ENCODE results near the gene CD55. TPM values are rescaled to one million over a fixed set of nuclear protein-coding genes. Genes with fewer than 3 reads are reported as not detected.
"Not testable (repeated sequence)": the region's sequence is repeated elsewhere in the genome, so short reads cannot be mapped to it uniquely, and the experiment has no call there.

CD55 gene
- total RNA-seq, 2 experiments from 2014 or later = 82.1 to 85.5 TPM

- H3K27me3 Mint-ChIP-seq (ENCODE audit: low read depth) = peaks cover 2% of the 10 kb centered on the region
- ChIA-PET POLR2A (no interaction called here), CTCF (no interaction called here)
- no peak overlapping the region for H3K4me3 Mint-ChIP-seq
- H3K36me3 Mint-ChIP-seq (ENCODE audit: low read depth) = peaks cover 13% of the 10 kb centered on the region
- no peak overlapping the region for H3K27ac Mint-ChIP-seq
- no peak for ATAC-seq
- DNase-seq = no peak
- H3K4me1 Mint-ChIP-seq (ENCODE audit: low read depth) = peaks cover 17% of the 10 kb centered on the region
- H3K9me3 Mint-ChIP-seq (ENCODE audit: insufficient read depth) = no peaks in the 10 kb centered on the region
These were observed 3.3 kb upstream of the CD55 start for GRCh38 chr1:207318072-207318619.

GRCh38 chr1:207319199-207319598, 2.3 kb upstream of the CD55 start:
- no peaks in the 10 kb centered on the region for H3K9me3 Mint-ChIP-seq (ENCODE audit: insufficient read depth)
- H3K4me3 Mint-ChIP-seq = no peak overlapping the region
- ChIA-PET POLR2A (no interaction called here), CTCF (interaction anchor here (5.9 kb wide), 1 partner anchor 86 kb away, joined by 43 read pairs; no protein-coding TSS in a partner anchor)
- DNase-seq = no peak
- H3K36me3 Mint-ChIP-seq (ENCODE audit: low read depth) = peaks cover 24% of the 10 kb centered on the region
- peaks cover 27% of the 10 kb centered on the region for H3K4me1 Mint-ChIP-seq (ENCODE audit: low read depth)
- peaks cover 2% of the 10 kb centered on the region for H3K27me3 Mint-ChIP-seq (ENCODE audit: low read depth)
- no peak for ATAC-seq
- no peak overlapping the region for H3K27ac Mint-ChIP-seq

- CTCF ChIA-PET = interaction anchor here (0.6 to 5.9 kb wide), 4 partner anchors 15 to 85 kb away, joined by 3 to 43 read pairs (median 3); no protein-coding TSS in a partner anchor
- Mint-ChIP-seq H3K36me3 (ENCODE audit: low read depth) (peaks cover 31% of the 10 kb centered on the region), H3K27ac (peak overlapping the region; percentile 84), H3K4me3 (peak overlapping the region; percentile 64), H3K4me1 (ENCODE audit: low read depth) (peaks cover 28% of the 10 kb centered on the region)
- not testable (repeated sequence) for H3K27me3 Mint-ChIP-seq (ENCODE audit: low read depth); ATAC-seq; DNase-seq; H3K9me3 Mint-ChIP-seq (ENCODE audit: insufficient read depth)
- POLR2A ChIA-PET = interaction anchor here (0.7 to 7.0 kb wide), 3 partner anchors 15 to 85 kb away, joined by 3 to 169 read pairs (median 19); no protein-coding TSS in a partner anchor
These were observed 1.4 kb upstream of the CD55 start for GRCh38 chr1:207320105-207320504.

- Mint-ChIP-seq H3K27ac (peak overlapping the region; percentile 99), H3K36me3 (ENCODE audit: low read depth) (peaks cover 48% of the 10 kb centered on the region), H3K4me1 (ENCODE audit: low read depth) (peaks cover 31% of the 10 kb centered on the region), H3K9me3 (ENCODE audit: insufficient read depth) (no peaks in the 10 kb centered on the region), H3K27me3 (ENCODE audit: low read depth) (no peaks in the 10 kb centered on the region), H3K4me3 (peak overlapping the region; percentile 92)
- ChIA-PET CTCF (interaction anchor here (0.6 to 5.9 kb wide), 15 partner anchors 10 to 766 kb away, joined by 3 to 46 read pairs (median 3); partner anchors contain the start of gene C4BPB), POLR2A (interaction anchor here (0.7 to 7.0 kb wide), 32 partner anchors 8 to 502 kb away, joined by 3 to 169 read pairs (median 5); partner anchors contain the start of genes C4BPB and FCMR)
- ATAC-seq = no peak
- no peak for DNase-seq
These were observed 540 bp downstream of the CD55 start for GRCh38 chr1:207321790-207322645.

GRCh38 chr1:207323425-207324225, 2.1 kb downstream of the CD55 start:
- ChIA-PET POLR2A (interaction anchor here (2.5 to 7.0 kb wide), 2 partner anchors 11 to 43 kb away, joined by 9 to 169 read pairs; no protein-coding TSS in a partner anchor), CTCF (interaction anchor here (2.2 to 5.9 kb wide), 3 partner anchors 12 to 239 kb away, joined by 8 to 46 read pairs (median 43); no protein-coding TSS in a partner anchor)
- peaks cover 64% of the 10 kb centered on the region for H3K36me3 Mint-ChIP-seq (ENCODE audit: low read depth)
- ATAC-seq (no peak), DNase-seq (no peak)
- H3K4me1 Mint-ChIP-seq (ENCODE audit: low read depth) = peaks cover 42% of the 10 kb centered on the region
- no peaks in the 10 kb centered on the region for H3K27me3 Mint-ChIP-seq (ENCODE audit: low read depth)
- H3K9me3 Mint-ChIP-seq (ENCODE audit: insufficient read depth) = no peaks in the 10 kb centered on the region
- peak overlapping the region; percentile 79 for H3K4me3 Mint-ChIP-seq
- peak overlapping the region; percentile 27 for H3K27ac Mint-ChIP-seq

GRCh38 chr1:207328004-207328403, 6.5 kb downstream of the CD55 start:
- ChIA-PET POLR2A (interaction anchor here (1.6 kb wide), 1 partner anchor 8 kb away, joined by 10 read pairs; no protein-coding TSS in a partner anchor), CTCF (no interaction called here)
- Mint-ChIP-seq H3K4me3 (no peak overlapping the region), H3K27me3 (ENCODE audit: low read depth) (no peaks in the 10 kb centered on the region), H3K9me3 (ENCODE audit: insufficient read depth) (peaks cover 10% of the 10 kb centered on the region), H3K27ac (peak overlapping the region; percentile 16), H3K36me3 (ENCODE audit: low read depth) (peaks cover 93% of the 10 kb centered on the region), H3K4me1 (ENCODE audit: low read depth) (peaks cover 56% of the 10 kb centered on the region)
- DNase-seq (no peak), ATAC-seq (no peak)

GRCh38 chr1:207328908-207329440, 7.5 kb downstream of the CD55 start:
- ATAC-seq (peak; percentile 20), DNase-seq (no peak)
- Mint-ChIP-seq H3K27me3 (ENCODE audit: low read depth) (no peaks in the 10 kb centered on the region), H3K4me1 (ENCODE audit: low read depth) (peaks cover 59% of the 10 kb centered on the region), H3K9me3 (ENCODE audit: insufficient read depth) (peaks cover 19% of the 10 kb centered on the region), H3K27ac (peak overlapping the region; percentile 7), H3K4me3 (no peak overlapping the region), H3K36me3 (ENCODE audit: low read depth) (peaks cover 94% of the 10 kb centered on the region)
- ChIA-PET POLR2A (no interaction called here), CTCF (interaction anchor here (1.2 kb wide), 1 partner anchor 34 kb away, joined by 3 read pairs; no protein-coding TSS in a partner anchor)

- POLR2A ChIA-PET = interaction anchor here (0.9 kb wide), 1 partner anchor 8 kb away, joined by 4 read pairs; the partner anchor contains the start of gene CD55
- peaks cover 94% of the 10 kb centered on the region for H3K36me3 Mint-ChIP-seq (ENCODE audit: low read depth)
- ATAC-seq = peak; percentile 27
- CTCF ChIA-PET = interaction anchor here (1.2 kb wide), 1 partner anchor 34 kb away, joined by 3 read pairs; no protein-coding TSS in a partner anchor
- no peak overlapping the region for H3K4me3 Mint-ChIP-seq
- peaks cover 24% of the 10 kb centered on the region for H3K9me3 Mint-ChIP-seq (ENCODE audit: insufficient read depth)
- no peaks in the 10 kb centered on the region for H3K27me3 Mint-ChIP-seq (ENCODE audit: low read depth)
- DNase-seq = no peak
- peaks cover 61% of the 10 kb centered on the region for H3K4me1 Mint-ChIP-seq (ENCODE audit: low read depth)
- H3K27ac Mint-ChIP-seq = peak overlapping the region; percentile 43
These were observed 8.0 kb downstream of the CD55 start for GRCh38 chr1:207329469-207329868.

GRCh38 chr1:207330011-207330710, 8.7 kb downstream of the CD55 start:
- Mint-ChIP-seq H3K4me1 (ENCODE audit: low read depth) (peaks cover 68% of the 10 kb centered on the region), H3K36me3 (ENCODE audit: low read depth) (peaks cover 96% of the 10 kb centered on the region), H3K9me3 (ENCODE audit: insufficient read depth) (peaks cover 31% of the 10 kb centered on the region), H3K4me3 (no peak overlapping the region), H3K27ac (peak overlapping the region; percentile 43), H3K27me3 (ENCODE audit: low read depth) (no peaks in the 10 kb centered on the region)
- no peak for ATAC-seq
- ChIA-PET POLR2A (interaction anchor here (0.6 to 0.9 kb wide), 2 partner anchors 9 to 234 kb away, joined by 3 to 4 read pairs; partner anchors contain the start of gene CD55), CTCF (interaction anchor here (1.2 kb wide), 1 partner anchor 33 kb away, joined by 3 read pairs; no protein-coding TSS in a partner anchor)
- no peak for DNase-seq
